ENCODE measurements around the gene DNAH8.
A peak's percentile ranks its signal among the peaks of the same experiment; 100 is the strongest.

DNAH8 gene

GRCh38 chr6:38865521-38866174, 150.5 kb downstream of the DNAH8 start:
- no peak for TF ChIP-seq CTCF (IDR thresholded peaks at IDR 0.05; ENCODE audit: low read depth, low read length, poor library complexity, severe bottlenecking)
- no peak for TF ChIP-seq EZH2phosphoT487 (IDR thresholded peaks at IDR 0.05; ENCODE audit: borderline replicate concordance, low read length)
- Histone ChIP-seq H3F3A (ENCODE audit: control insufficient read depth, insufficient read depth) (no peaks in the 10 kb centered on the region), H3K4me2 (ENCODE audit: low read length) (no peak overlapping the region), H3K4me3 (ENCODE audit: low read length) (no peak overlapping the region), H3K79me2 (ENCODE audit: control insufficient read depth, low read length) (no peaks in the 10 kb centered on the region), H3K4me1 (ENCODE audit: control insufficient read depth, low read length) (no peaks in the 10 kb centered on the region), H3K9me3 (ENCODE audit: control insufficient read depth, insufficient read depth, low read length) (no peaks in the 10 kb centered on the region), H3K9me2 (replicated peaks; ENCODE audit: control insufficient read depth, low read length) (no peaks in the 10 kb centered on the region), H3K27ac (ENCODE audit: low read depth, low read length) (no peak overlapping the region), H3K36me3 (ENCODE audit: control insufficient read depth, low read length) (no peaks in the 10 kb centered on the region), H3K27me3 (ENCODE audit: control insufficient read depth, low read length) (peaks cover 22% of the 10 kb centered on the region), H4K20me1 (ENCODE audit: control insufficient read depth, insufficient read depth, low read depth, low read length) (no peaks in the 10 kb centered on the region)

- H3K4me3 ChIP-seq (ENCODE audit: low read length) = no peak overlapping the region
- no peaks in the 10 kb centered on the region for H4K20me1 ChIP-seq (ENCODE audit: control insufficient read depth, insufficient read depth, low read depth, low read length)
- H3K27me3 ChIP-seq (ENCODE audit: control insufficient read depth, low read length) = peaks cover 5% of the 10 kb centered on the region; the same call in 1 of the 2 replicates
- no peaks in the 10 kb centered on the region for H3K79me2 ChIP-seq (ENCODE audit: control insufficient read depth, low read length)
- no peaks in the 10 kb centered on the region for H3K36me3 ChIP-seq (ENCODE audit: control insufficient read depth, low read length)
- no peak overlapping the region for H3K27ac ChIP-seq (ENCODE audit: low read depth, low read length)
- H3K9me3 ChIP-seq (ENCODE audit: control insufficient read depth, insufficient read depth, low read length) = no peaks in the 10 kb centered on the region
- H3K4me1 ChIP-seq (ENCODE audit: control insufficient read depth, low read length) = no peaks in the 10 kb centered on the region
- H3F3A ChIP-seq (ENCODE audit: control insufficient read depth, insufficient read depth) = no peaks in the 10 kb centered on the region
- no peak overlapping the region for H3K4me2 ChIP-seq (ENCODE audit: low read length)
- TF ChIP-seq EZH2phosphoT487 (IDR thresholded peaks at IDR 0.05; ENCODE audit: borderline replicate concordance, low read length) = no peak
- TF ChIP-seq CTCF (IDR thresholded peaks at IDR 0.05; ENCODE audit: low read depth, low read length, poor library complexity, severe bottlenecking) = no peak
- H3K9me2 ChIP-seq (replicated peaks; ENCODE audit: control insufficient read depth, low read length) = no peaks in the 10 kb centered on the region
Observed at GRCh38 chr6:38867726-38868125, 152.6 kb downstream of the DNAH8 start.

DNA sequence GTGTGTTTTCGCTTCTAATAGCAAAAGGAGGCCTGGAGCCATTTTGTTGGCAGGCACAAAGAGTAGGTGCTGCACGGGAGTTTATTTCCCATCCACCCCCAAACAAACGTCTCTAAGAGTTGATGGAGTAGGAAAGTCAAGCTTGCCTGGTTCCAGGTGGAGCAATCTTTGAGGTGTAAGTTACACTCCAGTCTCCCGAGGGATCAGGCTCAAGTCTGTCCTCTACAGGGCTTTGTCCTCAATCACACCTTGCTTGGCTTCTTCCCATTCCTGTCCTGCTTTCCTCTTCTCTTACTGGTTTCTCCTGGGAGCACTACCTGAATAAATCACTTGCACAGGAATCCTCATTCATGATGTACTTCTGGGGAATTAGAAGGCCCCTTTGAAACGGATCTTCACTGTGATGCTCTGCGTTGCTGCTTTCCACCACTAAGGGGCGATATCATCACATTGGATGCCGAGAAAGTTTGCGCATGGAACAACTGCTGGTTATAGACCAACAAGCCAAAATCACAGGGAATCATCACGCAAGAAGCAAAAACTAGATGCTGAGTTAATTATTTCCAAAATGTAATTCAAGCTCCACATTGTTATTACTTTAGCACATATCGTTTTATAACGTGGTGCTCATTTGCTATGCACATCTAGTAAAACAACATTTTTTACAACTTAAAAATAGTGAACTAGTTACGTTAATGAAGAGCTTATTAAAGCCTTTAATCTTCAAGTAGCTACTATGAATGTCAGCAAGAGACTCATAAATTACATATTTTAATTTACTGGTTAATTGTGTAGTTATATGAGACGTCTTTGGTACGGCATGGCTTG, 156.8 kb downstream of the DNAH8 start:
- peaks cover 9% of the 10 kb centered on the region for H3K27me3 ChIP-seq (ENCODE audit: control insufficient read depth, low read length)
- no peaks in the 10 kb centered on the region for H3K79me2 ChIP-seq (ENCODE audit: control insufficient read depth, low read length)
- no peaks in the 10 kb centered on the region for H3K9me2 ChIP-seq (replicated peaks; ENCODE audit: control insufficient read depth, low read length)
- no peaks in the 10 kb centered on the region for H3K9me3 ChIP-seq (ENCODE audit: control insufficient read depth, insufficient read depth, low read length)
- H3K4me2 ChIP-seq (ENCODE audit: low read length) = no peak overlapping the region
- H3K4me1 ChIP-seq (ENCODE audit: control insufficient read depth, low read length) = no peaks in the 10 kb centered on the region
- no peaks in the 10 kb centered on the region for H3K36me3 ChIP-seq (ENCODE audit: control insufficient read depth, low read length)
- H3K27ac ChIP-seq (ENCODE audit: low read depth, low read length) = no peak overlapping the region
- no peaks in the 10 kb centered on the region for H4K20me1 ChIP-seq (ENCODE audit: control insufficient read depth, insufficient read depth, low read depth, low read length)
- H3F3A ChIP-seq (ENCODE audit: control insufficient read depth, insufficient read depth) = no peaks in the 10 kb centered on the region
- H3K4me3 ChIP-seq (ENCODE audit: low read length) = no peak overlapping the region
- TF ChIP-seq EZH2phosphoT487 (IDR thresholded peaks at IDR 0.05; ENCODE audit: borderline replicate concordance, low read length) = no peak
- TF ChIP-seq CTCF (IDR thresholded peaks at IDR 0.05; ENCODE audit: low read depth, low read length, poor library complexity, severe bottlenecking) = peak; percentile 96
